Ishikawa (cell line): ENCODE results near the gene TNNC1.

Experiments used
- CEBPB ChIP-seq: IDR thresholded peaks from 2 replicates; pipeline ENCODE4 v1.6.1; 2012
- CREB1 ChIP-seq: IDR thresholded peaks from 2 replicates; pipeline ENCODE4 v1.6.1; 2012; ENCODE audit warnings: low read depth
- EGR1 ChIP-seq: IDR thresholded peaks from 2 replicates; pipeline ENCODE4 v1.6.1; 2012
- EP300 ChIP-seq: IDR thresholded peaks from 2 replicates; pipeline ENCODE4 v1.6.1; 2012; ENCODE audit warnings: borderline replicate concordance
- FOXM1 ChIP-seq: IDR thresholded peaks from 2 replicates; pipeline ENCODE4 v1.6.1; 2012; ENCODE audit warnings: low read depth, borderline replicate concordance
- NFIC ChIP-seq: IDR thresholded peaks from 2 replicates; pipeline ENCODE4 v1.6.1; 2012
- RAD21 ChIP-seq: IDR thresholded peaks from 2 replicates; pipeline ENCODE4 v1.6.1; 2012; ENCODE audit warnings: low read depth
- REST ChIP-seq: IDR thresholded peaks from 2 replicates; pipeline ENCODE4 v1.6.1; 2012; ENCODE audit warnings: low read depth, mild to moderate bottlenecking
- TAF1 ChIP-seq: IDR thresholded peaks from 2 replicates; pipeline ENCODE4 v1.6.1; 2012; ENCODE audit warnings: low read depth, mild to moderate bottlenecking
- TCF12 ChIP-seq: IDR thresholded peaks from 2 replicates; pipeline ENCODE4 v1.6.1; 2012; ENCODE audit warnings: low read depth
- TEAD4 ChIP-seq: IDR thresholded peaks from 2 replicates; pipeline ENCODE4 v1.6.1; 2012
- YY1 ChIP-seq: IDR thresholded peaks from 2 replicates; pipeline ENCODE4 v1.6.1; 2012; ENCODE audit warnings: low read depth
- ZBTB7A ChIP-seq: IDR thresholded peaks from 2 replicates; pipeline ENCODE4 v1.6.1; 2012; ENCODE audit warnings: low read depth
- TF ChIP-seq, protein P1 (sequence below): IDR thresholded peaks from 2 replicates; pipeline ENCODE4 v1.6.1; 2012
- TF ChIP-seq, protein P2 (sequence below): IDR thresholded peaks from 2 replicates; pipeline ENCODE4 v1.6.1; 2012

Gene TNNC1

GRCh38 chr3:52493232-52494017 lies 39.6 kb upstream of the TNNC1 start:
- TF ChIP-seq EP300 (no peak), TEAD4 (no peak), ZBTB7A (no peak), RAD21 (no peak), TAF1 (no peak), YY1 (no peak), REST (no peak), CEBPB (no peak), TCF12 (no peak), NFIC (no peak), EGR1 (no peak), FOXM1 (no peak), CREB1 (no peak)
- TF ChIP-seq, protein P1, sequence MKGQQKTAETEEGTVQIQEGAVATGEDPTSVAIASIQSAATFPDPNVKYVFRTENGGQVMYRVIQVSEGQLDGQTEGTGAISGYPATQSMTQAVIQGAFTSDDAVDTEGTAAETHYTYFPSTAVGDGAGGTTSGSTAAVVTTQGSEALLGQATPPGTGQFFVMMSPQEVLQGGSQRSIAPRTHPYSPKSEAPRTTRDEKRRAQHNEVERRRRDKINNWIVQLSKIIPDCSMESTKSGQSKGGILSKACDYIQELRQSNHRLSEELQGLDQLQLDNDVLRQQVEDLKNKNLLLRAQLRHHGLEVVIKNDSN = no peak
- TF ChIP-seq, protein P2, sequence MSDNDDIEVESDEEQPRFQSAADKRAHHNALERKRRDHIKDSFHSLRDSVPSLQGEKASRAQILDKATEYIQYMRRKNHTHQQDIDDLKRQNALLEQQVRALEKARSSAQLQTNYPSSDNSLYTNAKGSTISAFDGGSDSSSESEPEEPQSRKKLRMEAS = no peak

DNA sequence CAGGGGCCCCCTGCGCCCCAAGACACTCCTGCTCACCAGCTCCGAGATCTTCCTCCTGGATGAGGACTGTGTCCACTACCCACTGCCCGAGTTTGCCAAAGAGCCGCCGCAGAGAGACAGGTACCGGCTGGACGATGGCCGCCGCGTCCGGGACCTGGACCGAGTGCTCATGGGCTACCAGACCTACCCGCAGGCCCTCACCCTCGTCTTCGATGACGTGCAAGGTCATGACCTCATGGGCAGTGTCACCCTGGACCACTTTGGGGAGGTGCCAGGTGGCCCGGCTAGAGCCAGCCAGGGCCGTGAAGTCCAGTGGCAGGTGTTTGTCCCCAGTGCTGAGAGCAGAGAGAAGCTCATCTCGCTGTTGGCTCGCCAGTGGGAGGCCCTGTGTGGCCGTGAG lies 38.2 kb upstream of the TNNC1 start:
- TF ChIP-seq FOXM1 = no peak
- no peak for TF ChIP-seq TAF1
- no peak for TF ChIP-seq YY1
- TF ChIP-seq EGR1 = no peak
- TF ChIP-seq CREB1 = no peak
- TF ChIP-seq, protein P2 = no peak
- TF ChIP-seq NFIC = no peak
- no peak for TF ChIP-seq CEBPB
- TF ChIP-seq EP300 = no peak
- TF ChIP-seq RAD21 = no peak
- TF ChIP-seq TCF12 = no peak
- no peak for TF ChIP-seq TEAD4
- TF ChIP-seq, protein P1 = no peak
- no peak for TF ChIP-seq REST
- TF ChIP-seq ZBTB7A = no peak

DNA sequence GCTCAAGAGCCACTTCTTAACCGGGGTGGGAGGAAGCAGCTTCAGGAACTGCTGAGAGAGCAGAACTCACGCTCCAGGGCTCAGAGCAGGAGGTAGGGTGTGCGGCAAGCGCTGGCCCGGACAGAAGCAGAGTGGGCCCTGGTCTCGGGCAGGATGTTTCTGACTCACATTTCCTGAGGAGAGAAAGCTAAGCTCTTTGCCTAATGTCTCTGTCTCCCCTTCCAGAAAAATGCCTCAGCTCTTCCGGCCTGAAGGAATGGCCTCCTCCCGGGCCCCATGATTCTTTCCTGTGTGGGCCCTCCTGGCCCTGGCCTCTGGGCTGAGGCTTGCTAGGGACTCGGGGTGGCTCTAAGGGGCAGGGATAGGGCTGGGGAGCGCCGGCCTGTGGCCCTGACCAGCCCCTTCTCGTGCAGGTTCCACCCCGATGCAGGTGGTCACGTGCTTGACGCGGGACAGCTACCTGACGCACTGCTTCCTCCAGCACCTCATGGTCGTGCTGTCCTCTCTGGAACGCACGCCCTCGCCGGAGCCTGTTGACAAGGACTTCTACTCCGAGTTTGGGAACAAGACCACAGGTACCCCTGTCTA lies 37.2 kb upstream of the TNNC1 start:
- TF ChIP-seq TAF1 = no peak
- TF ChIP-seq CEBPB = no peak
- TF ChIP-seq YY1 = no peak
- no peak for TF ChIP-seq NFIC
- TF ChIP-seq TEAD4 = no peak
- TF ChIP-seq EP300 = no peak
- TF ChIP-seq REST = no peak
- TF ChIP-seq CREB1 = no peak
- TF ChIP-seq ZBTB7A = no peak
- TF ChIP-seq, protein P2 = no peak
- TF ChIP-seq EGR1 = no peak
- TF ChIP-seq RAD21 = no peak
- no peak for TF ChIP-seq TCF12
- no peak for TF ChIP-seq FOXM1
- TF ChIP-seq, protein P1 = no peak
